HG03520 (cell line): ENCODE measurements around the gene NTM.

Experiments
- ATAC-seq: cut with Tn5 transposase; IDR thresholded peaks from one replicate; pipeline ENCODE4 v1.9.1; 2021; ENCODE audit warnings: mild to moderate bottlenecking, moderate library complexity; ENCODE audit not compliant: unreplicated experiment

Gene NTM

GRCh38 chr11:132115454-132115853 lies 745.0 kb downstream of the NTM start:
- ATAC-seq: no peak

GRCh38 chr11:132116516-132116915 lies 746.1 kb downstream of the NTM start:
- no peak for ATAC-seq

GRCh38 chr11:132118661-132119060 lies 748.2 kb downstream of the NTM start:
- ATAC-seq: no peak

- ATAC-seq: no peak
Observed at GRCh38 chr11:132119573-132119972, 749.2 kb downstream of the NTM start.

GRCh38 chr11:132122735-132123134 lies 752.3 kb downstream of the NTM start:
- ATAC-seq: no peak

GRCh38 chr11:132123449-132123848 lies 753.0 kb downstream of the NTM start:
- peak; percentile 20 for ATAC-seq

- peak; percentile 68 for ATAC-seq
Observed at GRCh38 chr11:132123854-132124835, 753.7 kb downstream of the NTM start.

- ATAC-seq: no peak
Observed at GRCh38 chr11:132125988-132126871, 755.8 kb downstream of the NTM start.

- no peak for ATAC-seq
Observed at GRCh38 chr11:132126973-132127899, 756.8 kb downstream of the NTM start.

- ATAC-seq: no peak
Observed at GRCh38 chr11:132127900-132128288, 757.5 kb downstream of the NTM start.

GRCh38 chr11:132131047-132131446 lies 760.6 kb downstream of the NTM start:
- no peak for ATAC-seq

GRCh38 chr11:132131961-132132360 lies 761.5 kb downstream of the NTM start:
- no peak for ATAC-seq

GRCh38 chr11:132134322-132134721 lies 763.9 kb downstream of the NTM start:
- ATAC-seq: no peak

GRCh38 chr11:132137289-132137980 lies 767.0 kb downstream of the NTM start:
- ATAC-seq: no peak

- ATAC-seq: no peak
Observed at GRCh38 chr11:132137981-132138313, 767.5 kb downstream of the NTM start.

GRCh38 chr11:132139181-132139580 lies 768.8 kb downstream of the NTM start:
- no peak for ATAC-seq

- ATAC-seq: no peak
Observed at GRCh38 chr11:132140056-132140455, 769.6 kb downstream of the NTM start.

GRCh38 chr11:132142121-132142520 lies 771.7 kb downstream of the NTM start:
- ATAC-seq: no peak

GRCh38 chr11:132142554-132142953 lies 772.1 kb downstream of the NTM start:
- no peak for ATAC-seq

- ATAC-seq: no peak
Observed at GRCh38 chr11:132147464-132147863, 777.0 kb downstream of the NTM start.
